Endothelial cell of umbilical vein (primary cell): ENCODE data around the gene HDAC9. TPM values are rescaled to one million over a fixed set of nuclear protein-coding genes. Genes with fewer than 3 reads are reported as not detected.

Experiments
- BruUV-seq: library from RNA; stranded (reverse); fragments of 400-500 nt; replicated peaks from 2 replicates; lab custom pipeline; 2021; lab: Mats Ljungman, UMichigan
- CTCF ChIA-PET: fragments of 300-600, 350-600 bp; sonication (Branson Sonifier 250); formaldehyde crosslinking; loops from one replicate; lab custom pipeline; 2021; ENCODE audit warnings: antibody characterized with exemption, inconsistent platforms; lab: Charles Lee
- POLR2A ChIA-PET: fragments of 300-600, 350-600 bp; sonication (Branson Sonifier 250); formaldehyde crosslinking; loops from one replicate; lab custom pipeline; 2021; ENCODE audit warnings: antibody characterized with exemption, inconsistent platforms; lab: Charles Lee
- DNase-seq: peaks from one replicate; pipeline ENCODE4 v3.0.0-alpha.2; 2011; ENCODE audit warnings: low read depth, low spot score
- FAIRE-seq: peaks from 2 replicates; lab custom pipeline; 2011; peaks lifted over from hg19 to GRCh38; lab: Jason Lieb, UNC
- H2AFZ ChIP-seq: 2 replicates; pipeline ENCODE4 v1.6.0; 2012; ENCODE audit warnings: low read depth, low read length, control low read depth, inconsistent platforms
- H3K27ac ChIP-seq: 2 replicates; pipeline ENCODE4 v1.5.1; 2011; ENCODE audit warnings: low read depth, mild to moderate bottlenecking, control low read depth, low read length, moderate library complexity; ENCODE audit not compliant: insufficient read depth
- H3K27me3 ChIP-seq, 2 experiments: 2 replicates each; pipeline versions ENCODE4 v1.6.0 to v1.6.1; 2011; ENCODE audit warnings: low read length in 2 of 2, mixed read lengths in 1 of 2; ENCODE audit not compliant: control insufficient read depth in 2 of 2, insufficient read depth in 2 of 2
- H3K36me3 ChIP-seq, 2 experiments: 2 replicates in 1 of 2; 3 replicates in 1 of 2; pipeline ENCODE4 v1.5.1; 2011; ENCODE audit warnings: low read length in 2 of 2, mild to moderate bottlenecking in 1 of 2, moderate library complexity in 1 of 2; ENCODE audit not compliant: control insufficient read depth in 2 of 2, insufficient read depth in 2 of 2; ENCODE audit errors: extremely low read depth in 1 of 2
- H3K4me1 ChIP-seq: 3 replicates; pipeline ENCODE4 v1.5.1; 2011; ENCODE audit warnings: mild to moderate bottlenecking, low read length; ENCODE audit not compliant: control insufficient read depth, insufficient read depth; ENCODE audit errors: extremely low read depth
- H3K4me2 ChIP-seq: 2 replicates; pipeline ENCODE4 v1.6.1; 2011; ENCODE audit warnings: low read length, control low read depth, mixed read lengths; ENCODE audit not compliant: insufficient read depth
- H3K4me3 ChIP-seq, 3 experiments: fragments of 200-600 bp in 1 of 3; sonication (generic), shearing (Covaris generic) in 1 of 3; replicated peaks in 1 of 3; 2 replicates each; pipeline ENCODE4 v1.5.1; 2011 to 2016; ENCODE audit warnings: control low read depth in 3 of 3, low read length in 3 of 3, mild to moderate bottlenecking in 2 of 3, inconsistent platforms in 1 of 3, low read depth in 1 of 3, moderate library complexity in 1 of 3; ENCODE audit not compliant: insufficient read depth in 1 of 3
- H3K79me2 ChIP-seq: 2 replicates; pipeline ENCODE4 v1.6.0; 2012; ENCODE audit warnings: low read length, inconsistent platforms; ENCODE audit not compliant: control insufficient read depth, insufficient read depth
- H3K9ac ChIP-seq: replicated peaks from 2 replicates; pipeline ENCODE3; 2011; ENCODE audit warnings: low read length, control low read depth; ENCODE audit not compliant: insufficient read depth; ENCODE audit errors: extremely low read depth
- H3K9me1 ChIP-seq: replicated peaks from 3 replicates; pipeline ENCODE4 v1.6.0; 2011; ENCODE audit warnings: mild to moderate bottlenecking, low read length; ENCODE audit not compliant: control insufficient read depth, insufficient read depth; ENCODE audit errors: extremely low read depth
- H3K9me3 ChIP-seq: replicated peaks from 2 replicates; pipeline ENCODE4 v1.5.1; 2012; ENCODE audit warnings: low read length, inconsistent platforms; ENCODE audit not compliant: control insufficient read depth, insufficient read depth
- H4K20me1 ChIP-seq: replicated peaks from 2 replicates; pipeline ENCODE3; 2011; ENCODE audit warnings: mild to moderate bottlenecking, low read length; ENCODE audit not compliant: control insufficient read depth, insufficient read depth; ENCODE audit errors: extremely low read depth
- EZH2 ChIP-seq: IDR thresholded peaks from 2 replicates; pipeline ENCODE4 v1.6.1; 2012; ENCODE audit warnings: borderline replicate concordance, low read depth, mild to moderate bottlenecking, moderate library complexity, low read length, inconsistent platforms; ENCODE audit not compliant: severe bottlenecking
- FOS ChIP-seq: IDR thresholded peaks from 2 replicates; pipeline ENCODE4 v1.6.1; 2011; ENCODE audit warnings: mild to moderate bottlenecking, low read length, moderate library complexity, borderline replicate concordance; ENCODE audit not compliant: insufficient read depth
- GATA2 ChIP-seq: IDR thresholded peaks from 2 replicates; pipeline ENCODE4 v1.7.0; 2011; ENCODE audit warnings: low read depth, mild to moderate bottlenecking, moderate library complexity, mixed read lengths, low read length; ENCODE audit not compliant: insufficient read length, insufficient read depth
- JUN ChIP-seq: IDR thresholded peaks from 2 replicates; pipeline ENCODE4 v1.6.1; 2011; ENCODE audit warnings: borderline replicate concordance, low read depth; ENCODE audit not compliant: insufficient read length, insufficient read depth
- MYC ChIP-seq: IDR thresholded peaks from one replicate; pipeline ENCODE4 v1.6.1; 2011; ENCODE audit warnings: mild to moderate bottlenecking, low read depth, low read length
- POLR2A ChIP-seq: IDR thresholded peaks from 2 replicates; pipeline ENCODE4 v1.6.1; 2012; ENCODE audit warnings: low read depth, mild to moderate bottlenecking, control low read depth, low read length
- POLR2AphosphoS5 ChIP-seq: IDR thresholded peaks from 2 replicates; pipeline ENCODE4 v1.6.1; 2012; ENCODE audit warnings: low read depth, mild to moderate bottlenecking, control low read depth, low read length, moderate library complexity; ENCODE audit not compliant: insufficient read depth
- dilution Hi-C: fragments of 300-500 bp; cut with MboI; formaldehyde crosslinking; loops from one replicate; pipeline ENCODE4 v1.15.0; 2019; ENCODE audit warnings: low sequenced_read_pairs; ENCODE audit not compliant: extremely low pct_ligation_motif_present
- intact Hi-C: fragments of 100-400 bp; cut with micrococcal nuclease; formaldehyde crosslinking; loops from one replicate; pipeline ENCODE4 v1.10.0; 2022
- polyA plus RNA-seq, 4 experiments: library from polyadenylated mRNA; depleted of rRNA in 3 of 4; stranded (reverse) in 3 of 4; unstranded in 1 of 4; fragments of >200 nt; gene quantifications; 2 replicates each; pipeline versions ENCODE4 v1.2.1 to v1.2.3, GENCODE V29; 2011 to 2012; ENCODE audit warnings: missing spikeins in 1 of 4
- total RNA-seq: library from RNA; stranded (reverse); gene quantifications from 2 replicates; pipeline ENCODE4 v1.2.3, GENCODE V29; 2021
- TF ChIP-seq, protein P1 (sequence below), 2 donors: IDR thresholded peaks; 1 replicate in 1 of 2; 2 replicates in 1 of 2; pipeline ENCODE4 v1.5.1; 2011; ENCODE audit warnings: low read length in 2 of 2, mild to moderate bottlenecking in 2 of 2, moderate library complexity in 2 of 2, control low read depth in 1 of 2, inconsistent platforms in 1 of 2, low read depth in 1 of 2; ENCODE audit not compliant: insufficient read depth in 1 of 2; ENCODE audit errors: extremely low read depth in 1 of 2
- TF ChIP-seq, protein P2 (sequence below): IDR thresholded peaks from 2 replicates; pipeline ENCODE4 v1.6.1; 2011; ENCODE audit not compliant: insufficient read depth, insufficient read length

The HDAC9 gene
- total and polyA plus RNA-seq, 2 donors (not counting 3 experiments of a cell fraction or from before 2014, with no cell fraction given), result 1.8 to 11.6 TPM

DNA sequence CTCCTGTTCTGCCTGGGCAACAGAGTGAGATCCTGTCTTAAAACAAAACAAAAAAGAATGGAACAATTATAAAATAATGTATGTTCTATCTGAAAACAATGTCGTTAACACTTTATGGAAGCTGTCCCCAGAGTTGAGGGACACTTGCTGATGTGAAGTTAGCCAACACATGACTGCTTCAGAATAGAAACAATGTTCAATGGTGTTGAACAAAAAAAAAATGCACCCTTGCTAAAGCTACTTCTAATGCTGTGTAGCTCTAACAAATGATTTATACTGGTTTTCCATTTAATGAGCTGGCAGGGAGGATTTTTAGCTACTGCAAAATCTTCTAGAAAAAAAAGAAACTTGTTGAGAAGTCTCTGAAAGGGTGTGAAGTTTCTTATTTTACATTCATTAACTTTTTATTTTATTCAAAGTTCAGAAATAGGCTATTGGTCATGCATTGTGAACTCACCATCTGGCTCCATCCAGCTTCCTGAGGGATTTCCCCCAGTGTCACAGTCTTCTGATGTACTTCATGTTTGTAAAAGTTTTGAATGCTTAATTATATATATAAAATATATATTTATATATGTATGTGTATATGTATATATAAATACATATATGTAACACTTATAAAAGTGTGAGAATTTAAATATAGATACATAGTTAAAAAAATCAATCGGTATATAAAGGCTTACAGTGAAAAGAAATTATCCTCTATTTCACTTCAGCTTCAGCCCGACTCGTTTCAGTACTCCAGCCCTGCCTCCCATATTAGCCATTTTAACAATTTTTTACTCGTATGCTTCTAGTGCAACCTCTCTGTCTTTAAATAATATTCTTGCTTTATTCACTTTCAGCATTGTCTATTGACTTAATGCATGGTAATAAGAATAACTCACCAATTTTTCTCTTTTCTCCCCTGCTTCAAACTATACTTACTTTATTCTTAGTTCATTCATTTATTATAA, 35.0 kb downstream of the HDAC9 start:
- no peak overlapping the region for H3K9ac ChIP-seq
- H3K9me3 ChIP-seq, result no peaks in the 10 kb centered on the region
- peak; percentile 33 for DNase-seq
- no peaks in the 10 kb centered on the region for H3K4me1 ChIP-seq
- H3K4me2 ChIP-seq, result no peak overlapping the region
- TF ChIP-seq JUN (no peak), POLR2A (no peak), POLR2AphosphoS5 (no peak)
- H2AFZ ChIP-seq, result no peak overlapping the region
- CTCF ChIA-PET, result interaction anchor here (0.6 to 0.9 kb wide), 3 partner anchors 37 to 318 kb away, joined by 3 read pairs; no protein-coding TSS in a partner anchor
- dilution Hi-C loops, result no loop called here
- POLR2A ChIA-PET, result no interaction called here
- H3K27me3 ChIP-seq, result no peaks in the 10 kb centered on the region
- H3K4me3 ChIP-seq, result no peak overlapping the region
- peak overlapping the region; percentile 7 for H3K27ac ChIP-seq
- no peaks in the 10 kb centered on the region for H3K36me3 ChIP-seq
- no peak for FAIRE-seq
- no peaks in the 10 kb centered on the region for H4K20me1 ChIP-seq
- intact Hi-C loops, result no loop called here
- H3K9me1 ChIP-seq, result peaks cover 2% of the 10 kb centered on the region
- BruUV-seq, result no TSS peak
- H3K79me2 ChIP-seq, result no peaks in the 10 kb centered on the region

DNA sequence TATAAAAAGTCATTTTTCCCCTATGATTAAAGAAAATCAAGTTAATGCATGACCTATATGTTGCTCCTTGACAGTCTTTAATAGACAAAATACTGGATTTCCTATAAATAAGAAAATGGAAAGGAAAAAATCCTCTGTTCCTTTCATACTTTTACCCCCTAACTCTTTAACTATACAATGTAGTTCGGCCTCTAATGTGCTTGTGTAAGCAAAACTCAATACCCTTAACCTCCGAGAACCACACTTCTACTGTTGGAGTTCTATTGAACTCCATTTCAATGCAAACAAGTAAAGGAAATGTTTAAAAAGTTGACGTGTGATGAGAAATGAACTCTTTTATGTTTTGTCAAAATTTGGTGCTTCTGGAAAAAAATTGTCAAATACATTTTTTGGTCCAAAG, 36.0 kb downstream of the HDAC9 start:
- H3K79me2 ChIP-seq, result no peaks in the 10 kb centered on the region
- FAIRE-seq, result no peak
- dilution Hi-C loops, result no loop called here
- H3K9me1 ChIP-seq, result peaks cover 2% of the 10 kb centered on the region
- H3K4me1 ChIP-seq, result no peaks in the 10 kb centered on the region
- H3K4me2 ChIP-seq, result no peak overlapping the region
- H3K4me3 ChIP-seq, result no peak overlapping the region
- ChIA-PET POLR2A (no interaction called here), CTCF (no interaction called here)
- no peaks in the 10 kb centered on the region for H3K9me3 ChIP-seq
- no peak overlapping the region for H3K27ac ChIP-seq
- no TSS peak for BruUV-seq
- no peaks in the 10 kb centered on the region for H3K27me3 ChIP-seq
- H2AFZ ChIP-seq, result no peak overlapping the region
- intact Hi-C loops, result no loop called here
- H3K36me3 ChIP-seq, result no peaks in the 10 kb centered on the region
- TF ChIP-seq, protein P1, sequence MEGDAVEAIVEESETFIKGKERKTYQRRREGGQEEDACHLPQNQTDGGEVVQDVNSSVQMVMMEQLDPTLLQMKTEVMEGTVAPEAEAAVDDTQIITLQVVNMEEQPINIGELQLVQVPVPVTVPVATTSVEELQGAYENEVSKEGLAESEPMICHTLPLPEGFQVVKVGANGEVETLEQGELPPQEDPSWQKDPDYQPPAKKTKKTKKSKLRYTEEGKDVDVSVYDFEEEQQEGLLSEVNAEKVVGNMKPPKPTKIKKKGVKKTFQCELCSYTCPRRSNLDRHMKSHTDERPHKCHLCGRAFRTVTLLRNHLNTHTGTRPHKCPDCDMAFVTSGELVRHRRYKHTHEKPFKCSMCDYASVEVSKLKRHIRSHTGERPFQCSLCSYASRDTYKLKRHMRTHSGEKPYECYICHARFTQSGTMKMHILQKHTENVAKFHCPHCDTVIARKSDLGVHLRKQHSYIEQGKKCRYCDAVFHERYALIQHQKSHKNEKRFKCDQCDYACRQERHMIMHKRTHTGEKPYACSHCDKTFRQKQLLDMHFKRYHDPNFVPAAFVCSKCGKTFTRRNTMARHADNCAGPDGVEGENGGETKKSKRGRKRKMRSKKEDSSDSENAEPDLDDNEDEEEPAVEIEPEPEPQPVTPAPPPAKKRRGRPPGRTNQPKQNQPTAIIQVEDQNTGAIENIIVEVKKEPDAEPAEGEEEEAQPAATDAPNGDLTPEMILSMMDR (IDR thresholded peaks at IDR 0.05; ENCODE audit: extremely low read depth in 1 of 2, insufficient read depth in 1 of 2, low read depth in 1 of 2, low read length in 2 of 2), result no peak
- TF ChIP-seq JUN (no peak), MYC (no peak), FOS (no peak), POLR2A (no peak), GATA2 (no peak), POLR2AphosphoS5 (no peak), EZH2 (no peak)
- TF ChIP-seq, protein P2, sequence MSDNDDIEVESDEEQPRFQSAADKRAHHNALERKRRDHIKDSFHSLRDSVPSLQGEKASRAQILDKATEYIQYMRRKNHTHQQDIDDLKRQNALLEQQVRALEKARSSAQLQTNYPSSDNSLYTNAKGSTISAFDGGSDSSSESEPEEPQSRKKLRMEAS, result no peak
- no peak overlapping the region for H3K9ac ChIP-seq
- no peaks in the 10 kb centered on the region for H4K20me1 ChIP-seq
- DNase-seq, result no peak
